Activated B cell treated with CpG ODN at 0.5 μM for 24 hours (primary cell): ENCODE measurements around the gene UBE2E2. TPM values are rescaled to one million over a fixed set of nuclear protein-coding genes. Genes with fewer than 3 reads are reported as not detected.

Source experiments
- ATAC-seq: fragments of 200-7000 bp; cut with Tn5 transposase; one replicate; pipeline ENCODE4 v1.10.0; 2021; ENCODE audit warnings: low read depth, mild to moderate bottlenecking, moderate library complexity
- CTCF ChIA-PET: fragments of 350-600 bp; sonication (Branson Sonifier 250); formaldehyde crosslinking; loops from one replicate; lab custom pipeline; 2021; ENCODE audit warnings: antibody characterized with exemption; lab: Charles Lee
- POLR2A ChIA-PET: fragments of 350-600 bp; sonication (Branson Sonifier 250); formaldehyde crosslinking; loops from one replicate; lab custom pipeline; 2021; ENCODE audit warnings: antibody characterized with exemption; lab: Charles Lee
- DNase-seq: peaks from one replicate; pipeline ENCODE4 v3.0.0; 2022
- H3K27ac Mint-ChIP-seq: one replicate; pipeline ENCODE4 v1.8.0; 2020; ENCODE audit warnings: mixed read lengths
- H3K27me3 Mint-ChIP-seq: one replicate; pipeline ENCODE4 v1.8.0; 2021; ENCODE audit warnings: mixed read lengths
- H3K36me3 Mint-ChIP-seq: one replicate; pipeline ENCODE4 v1.8.0; 2021; ENCODE audit warnings: low read depth, mixed read lengths
- H3K4me1 Mint-ChIP-seq: one replicate; pipeline ENCODE4 v1.8.0; 2021; ENCODE audit warnings: mixed read lengths
- H3K4me3 Mint-ChIP-seq: one replicate; pipeline ENCODE4 v1.8.0; 2020; ENCODE audit warnings: mild to moderate bottlenecking, mixed read lengths
- H3K9me3 Mint-ChIP-seq: one replicate; pipeline ENCODE4 v1.8.0; 2020; ENCODE audit warnings: mixed read lengths
- CTCF ChIP-seq: fragments of 200-600 bp; IDR thresholded peaks from one replicate; pipeline ENCODE4 v1.8.0; 2022; ENCODE audit warnings: antibody characterized with exemption, mild to moderate bottlenecking
- intact Hi-C: fragments of 100-400 bp; cut with micrococcal nuclease; formaldehyde crosslinking; loops from one replicate; pipeline ENCODE4 v1.15.1; 2024
- total RNA-seq: library from RNA; stranded (reverse); gene quantifications from 2 replicates; pipeline ENCODE4 v1.2.3, GENCODE V29; 2022

Gene UBE2E2
- total RNA-seq, 1 donor from 2014 or later = 48.5 TPM

DNA sequence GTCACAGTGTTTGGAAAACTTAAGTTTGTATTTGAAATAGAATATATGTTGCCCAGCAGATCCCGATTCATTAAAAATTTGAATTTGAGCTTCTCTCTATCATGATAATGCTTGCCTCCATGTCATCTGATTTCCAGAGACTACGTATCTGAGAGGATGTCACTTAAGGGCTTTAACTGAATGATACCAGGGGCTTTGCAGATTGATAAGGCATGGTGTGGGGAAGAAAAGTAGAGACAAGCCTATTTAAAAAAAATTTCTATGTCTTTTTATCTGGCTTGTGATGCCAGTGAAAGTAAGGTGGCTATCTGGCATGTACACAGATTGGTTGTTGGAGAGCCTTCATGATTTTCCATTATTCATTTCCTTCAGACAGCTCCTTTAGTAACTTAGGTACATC is 72.7 kb downstream of the UBE2E2 start:
- Mint-ChIP-seq H3K4me1 (peaks cover 42% of the 10 kb centered on the region), H3K27me3 (no peaks in the 10 kb centered on the region), H3K4me3 (no peak overlapping the region), H3K27ac (no peak overlapping the region), H3K36me3 (peaks cover 9% of the 10 kb centered on the region), H3K9me3 (peaks cover 4% of the 10 kb centered on the region)
- DNase-seq (no peak), ATAC-seq (no peak)
- POLR2A ChIA-PET = no interaction called here
- no peak for TF ChIP-seq CTCF
- CTCF ChIA-PET = no interaction called here
- intact Hi-C loops = loop anchor here (2.0 kb wide), 1 partner anchor 15 kb away; no protein-coding TSS in a partner anchor

DNA sequence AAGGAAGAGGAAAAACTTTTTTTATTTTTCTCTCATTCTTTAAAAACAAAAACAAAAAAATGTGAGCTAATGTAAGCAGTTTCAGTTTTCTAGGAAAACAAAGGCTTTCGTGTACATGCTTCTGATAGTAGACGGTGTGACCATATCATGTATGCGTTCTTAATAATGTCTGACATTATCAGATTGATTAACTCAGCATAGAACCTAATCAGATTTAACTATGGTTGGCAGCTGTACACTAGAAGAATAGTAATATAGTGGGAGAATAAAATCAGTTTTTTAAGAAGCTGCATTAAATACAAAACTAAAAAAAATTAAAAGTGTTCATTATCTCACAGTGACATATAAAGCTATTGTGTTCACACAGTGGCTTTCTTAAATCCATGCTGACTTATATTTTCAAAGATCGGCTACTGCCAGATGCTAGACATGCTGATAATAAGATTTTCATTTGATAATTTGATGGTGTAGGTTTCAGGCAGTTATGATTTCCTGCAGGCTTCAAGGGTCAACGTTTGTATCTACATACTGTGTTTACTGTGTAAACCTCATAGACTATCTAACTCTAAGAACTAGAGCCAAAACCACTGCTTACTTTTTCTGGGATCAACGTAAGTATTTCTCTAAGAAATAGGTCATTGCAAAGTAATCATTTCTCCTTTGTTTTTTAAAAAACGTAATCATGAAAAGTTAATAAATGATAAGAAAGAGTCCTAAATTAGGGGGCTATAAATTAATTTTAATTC is 74.0 kb downstream of the UBE2E2 start:
- H3K4me3 Mint-ChIP-seq = no peak overlapping the region
- CTCF ChIA-PET = no interaction called here
- no peak for ATAC-seq

GRCh38 chr3:23277688-23278087 is 74.6 kb downstream of the UBE2E2 start:
- Mint-ChIP-seq H3K4me1 (peaks cover 42% of the 10 kb centered on the region), H3K9me3 (no peaks in the 10 kb centered on the region), H3K27ac (no peak overlapping the region), H3K4me3 (no peak overlapping the region), H3K27me3 (no peaks in the 10 kb centered on the region), H3K36me3 (peaks cover 2% of the 10 kb centered on the region)
- no peak for TF ChIP-seq CTCF
- POLR2A ChIA-PET = no interaction called here
- ATAC-seq (no peak), DNase-seq (no peak)
- CTCF ChIA-PET = no interaction called here
- intact Hi-C loops = loop anchor here (2.0 kb wide), 1 partner anchor 13 kb away; no protein-coding TSS in a partner anchor

More for the DNA sequence above, 74.0 kb downstream of the UBE2E2 start:
- Mint-ChIP-seq H3K36me3 (peaks cover 2% of the 10 kb centered on the region), H3K9me3 (no peaks in the 10 kb centered on the region), H3K27ac (no peak overlapping the region), H3K4me1 (peaks cover 42% of the 10 kb centered on the region), H3K27me3 (no peaks in the 10 kb centered on the region)
- POLR2A ChIA-PET = no interaction called here
- DNase-seq = no peak
- no peak for TF ChIP-seq CTCF
- intact Hi-C loops = loop anchor here (2.0 kb wide), 1 partner anchor 14 kb away; no protein-coding TSS in a partner anchor

- Mint-ChIP-seq H3K4me3 (no peak overlapping the region), H3K27me3 (no peaks in the 10 kb centered on the region), H3K36me3 (peaks cover 13% of the 10 kb centered on the region), H3K27ac (no peak overlapping the region), H3K9me3 (peaks cover 13% of the 10 kb centered on the region), H3K4me1 (peaks cover 45% of the 10 kb centered on the region)
- CTCF ChIA-PET = no interaction called here
- POLR2A ChIA-PET = no interaction called here
- ATAC-seq (no peak), DNase-seq (no peak)
- TF ChIP-seq CTCF = no peak
- intact Hi-C loops = no loop called here
Measured at GRCh38 chr3:23283625-23284024, 80.5 kb downstream of the UBE2E2 start.

GRCh38 chr3:23288286-23288685 is 85.2 kb downstream of the UBE2E2 start:
- ATAC-seq (no peak), DNase-seq (no peak)
- POLR2A ChIA-PET = no interaction called here
- intact Hi-C loops = no loop called here
- no peak for TF ChIP-seq CTCF
- CTCF ChIA-PET = no interaction called here
- H3K36me3 Mint-ChIP-seq = peaks cover 11% of the 10 kb centered on the region
- no peaks in the 10 kb centered on the region for H3K27me3 Mint-ChIP-seq
- peaks cover 41% of the 10 kb centered on the region for H3K4me1 Mint-ChIP-seq
- peaks cover 13% of the 10 kb centered on the region for H3K9me3 Mint-ChIP-seq
- no peak overlapping the region for H3K27ac Mint-ChIP-seq
- H3K4me3 Mint-ChIP-seq = no peak overlapping the region
